H1 (cell line): ENCODE measurements around the gene CRACDL. TPM values are rescaled to one million over a fixed set of nuclear protein-coding genes. Genes with fewer than 3 reads are reported as not detected.
A peak's percentile ranks its signal among the peaks of the same experiment; 100 is the strongest.

Experiments used
- CTCF ChIA-PET: fragments of 300-600 bp; sonication (Branson Sonifier 250); formaldehyde crosslinking; loops from one replicate; lab custom pipeline; 2021; ENCODE audit not compliant: partially characterized antibody; lab: Charles Lee
- POLR2A ChIA-PET: fragments of 300-600 bp; sonication (Branson Sonifier 250); formaldehyde crosslinking; loops from one replicate; lab custom pipeline; 2021; ENCODE audit warnings: inconsistent platforms; ENCODE audit not compliant: partially characterized antibody; lab: Charles Lee
- DNase-seq, 2 experiments: peaks; one replicate each; pipeline versions ENCODE4 v3.0.0 to v3.0.0-alpha.2; 2010 to 2022; ENCODE audit warnings: low spot score in 2 of 2, low read depth in 1 of 2, mixed read lengths in 1 of 2
- FAIRE-seq: peaks from 2 replicates; lab custom pipeline; 2011; peaks lifted over from hg19 to GRCh38; lab: Jason Lieb, UNC
- H2AFZ ChIP-seq: 2 replicates; pipeline ENCODE4 v1.8.1; 2012; ENCODE audit warnings: low read length, inconsistent platforms
- H2AK5ac ChIP-seq: 2 replicates; pipeline ENCODE4 v1.6.1; 2013; ENCODE audit warnings: low read depth, low read length
- H2BK120ac ChIP-seq: replicated peaks from 2 replicates; pipeline ENCODE3; 2013; ENCODE audit warnings: low read depth, low read length, inconsistent platforms
- H2BK12ac ChIP-seq: 2 replicates; pipeline ENCODE4 v1.6.1; 2013; ENCODE audit warnings: low read depth, low read length
- H2BK15ac ChIP-seq: 2 replicates; pipeline ENCODE4 v1.6.1; 2013; ENCODE audit warnings: low read length
- H2BK20ac ChIP-seq: 2 replicates; pipeline ENCODE4 v1.6.1; 2013; ENCODE audit warnings: low read length
- H2BK5ac ChIP-seq: 2 replicates; pipeline ENCODE4 v1.6.1; 2013; ENCODE audit warnings: low read depth, low read length
- H3K14ac ChIP-seq: 2 replicates; pipeline ENCODE4 v1.6.1; 2013; ENCODE audit warnings: inconsistent platforms; ENCODE audit not compliant: insufficient read length
- H3K18ac ChIP-seq: 2 replicates; pipeline ENCODE4 v1.6.1; 2013; ENCODE audit warnings: low read length; ENCODE audit errors: extremely low read depth
- H3K23ac ChIP-seq: 2 replicates; pipeline ENCODE4 v1.6.1; 2013; ENCODE audit warnings: inconsistent platforms; ENCODE audit not compliant: insufficient read length
- H3K23me2 ChIP-seq: 2 replicates; pipeline ENCODE4 v1.6.1; 2013; ENCODE audit warnings: low read depth, low read length
- H3K27ac ChIP-seq: 2 replicates; pipeline ENCODE4 v1.6.1; 2011; ENCODE audit warnings: low read depth, low read length, inconsistent platforms
- H3K27me3 ChIP-seq, 4 experiments: replicated peaks in 1 of 4; 1 replicate in 1 of 4; 2 replicates in 3 of 4; pipeline versions ENCODE4 v1.6.1 to v1.8.1; 2011 to 2013; ENCODE audit warnings: low read length in 3 of 4, mild to moderate bottlenecking in 3 of 4, inconsistent platforms in 2 of 4, mixed read lengths in 2 of 4, moderate library complexity in 1 of 4; ENCODE audit not compliant: control insufficient read depth in 3 of 4, insufficient read depth in 3 of 4; ENCODE audit errors: extremely low read depth in 1 of 4
- H3K36me3 ChIP-seq, 4 experiments: 2 replicates each; pipeline versions ENCODE4 v1.6.1 to v1.8.1; 2011 to 2013; ENCODE audit warnings: mild to moderate bottlenecking in 4 of 4, low read length in 3 of 4, moderate library complexity in 2 of 4, control low read depth in 1 of 4, inconsistent platforms in 1 of 4; ENCODE audit not compliant: insufficient read depth in 4 of 4, control insufficient read depth in 2 of 4
- H3K4ac ChIP-seq: replicated peaks from 2 replicates; pipeline ENCODE3; 2013; ENCODE audit warnings: low read length, low read depth, mixed read lengths, inconsistent platforms; ENCODE audit not compliant: insufficient read length
- H3K4me1 ChIP-seq, 4 experiments: replicated peaks in 1 of 4; 1 replicate in 1 of 4; 2 replicates in 3 of 4; pipeline versions ENCODE4 v1.6.1 to v1.8.1; 2011 to 2013; ENCODE audit warnings: low read length in 3 of 4, inconsistent platforms in 2 of 4, mixed read lengths in 1 of 4; ENCODE audit not compliant: insufficient read depth in 4 of 4, control insufficient read depth in 3 of 4
- H3K4me2 ChIP-seq, 2 experiments: 2 replicates each; pipeline versions ENCODE4 v1.6.1 to v1.8.1; 2011 to 2013; ENCODE audit warnings: low read depth in 2 of 2, low read length in 2 of 2, control low read depth in 1 of 2, inconsistent platforms in 1 of 2, mild to moderate bottlenecking in 1 of 2; ENCODE audit not compliant: insufficient read depth in 1 of 2
- H3K4me3 ChIP-seq, 4 experiments: fragments of 200-600, 300-600 bp in 1 of 4; sonication (generic), shearing (Covaris generic), sonication (Bioruptor Twin) in 1 of 4; 2 replicates each; pipeline versions ENCODE4 v1.5.1 to v1.8.1; 2011 to 2016; ENCODE audit warnings: low read length in 4 of 4, low read depth in 3 of 4, control low read depth in 2 of 4, inconsistent platforms in 2 of 4, mild to moderate bottlenecking in 2 of 4, mixed read lengths in 1 of 4, moderate library complexity in 1 of 4; ENCODE audit not compliant: insufficient read depth in 2 of 4; ENCODE audit errors: extremely low read depth in 1 of 4
- H3K56ac ChIP-seq: replicated peaks from 2 replicates; pipeline ENCODE3; 2013; ENCODE audit warnings: low read depth, mild to moderate bottlenecking, mixed read lengths, low read length, inconsistent platforms; ENCODE audit not compliant: insufficient read length
- H3K79me1 ChIP-seq: 2 replicates; pipeline ENCODE4 v1.6.1; 2013; ENCODE audit warnings: low read depth, low read length, control low read depth
- H3K79me2 ChIP-seq, 2 experiments: 2 replicates each; pipeline versions ENCODE4 v1.6.1 to v1.8.1; 2012 to 2013; ENCODE audit warnings: low read length in 2 of 2, mild to moderate bottlenecking in 2 of 2, inconsistent platforms in 1 of 2; ENCODE audit not compliant: insufficient read depth in 2 of 2, control insufficient read depth in 1 of 2
- H3K9ac ChIP-seq, 4 experiments: replicated peaks in 1 of 4; 1 replicate in 1 of 4; 2 replicates in 3 of 4; pipeline versions ENCODE4 v1.6.1 to v1.8.1; 2011 to 2013; ENCODE audit warnings: low read depth in 3 of 4, low read length in 3 of 4, control low read depth in 2 of 4, mild to moderate bottlenecking in 2 of 4, moderate library complexity in 2 of 4, inconsistent platforms in 1 of 4; ENCODE audit errors: extremely low read depth in 1 of 4
- H3K9me3 ChIP-seq, 2 experiments: 2 replicates each; pipeline versions ENCODE4 v1.6.1 to v1.8.1; 2012 to 2013; ENCODE audit warnings: mild to moderate bottlenecking in 2 of 2, moderate library complexity in 2 of 2, control low read depth in 1 of 2, inconsistent platforms in 1 of 2, low read depth in 1 of 2, low read length in 1 of 2, mixed read lengths in 1 of 2; ENCODE audit not compliant: insufficient read depth in 2 of 2
- H4K20me1 ChIP-seq, 2 experiments: replicated peaks in 1 of 2; 2 replicates each; pipeline versions ENCODE3 to v1.8.1; 2011 to 2013; ENCODE audit warnings: inconsistent platforms in 2 of 2, low read length in 2 of 2, mild to moderate bottlenecking in 1 of 2; ENCODE audit not compliant: insufficient read depth in 2 of 2, control insufficient read depth in 1 of 2
- H4K5ac ChIP-seq: 2 replicates; pipeline ENCODE4 v1.6.1; 2013; ENCODE audit warnings: low read length, low read depth, mixed read lengths, inconsistent platforms; ENCODE audit not compliant: insufficient read length
- H4K8ac ChIP-seq: 2 replicates; pipeline ENCODE4 v1.8.0; 2013; ENCODE audit warnings: mild to moderate bottlenecking, moderate library complexity, low read length, inconsistent platforms; ENCODE audit not compliant: insufficient read depth; ENCODE audit errors: extremely low read depth
- H4K91ac ChIP-seq: replicated peaks from 2 replicates; pipeline ENCODE3; 2013; ENCODE audit warnings: low read length, mixed read lengths, inconsistent platforms; ENCODE audit not compliant: insufficient read length
- WGBS, 2 experiments: shearing (Covaris generic) in 1 of 2; methylation state at CpG; one replicate each; pipeline versions ENCODE4 v1.1.6 to v1.1.7; 2013 to 2015; ENCODE audit warnings: low lambda C conversion rate in 2 of 2, mixed read lengths in 2 of 2, inconsistent platforms in 1 of 2, low coverage in 1 of 2, missing lambda C conversion rate in 1 of 2; ENCODE audit not compliant: insufficient replicate concordance in 2 of 2, insufficient coverage in 1 of 2, insufficient read length in 1 of 2; ENCODE audit errors: extremely low coverage in 1 of 2, missing lambda C conversion rate in 1 of 2; 5-methylcytosine and 5-hydroxymethylcytosine counted together
- polyA plus RNA-seq, 7 experiments: library from polyadenylated mRNA; depleted of rRNA in 3 of 7; stranded (reverse) in 5 of 7; unstranded in 2 of 7; fragments of >200 nt in 5 of 7; fragments of 200-250 nt in 2 of 7; gene quantifications; 1 replicate in 5 of 7; 2 replicates in 1 of 7; 4 replicates in 1 of 7; pipeline versions ENCODE4 v1.2.1 to v1.2.3, GENCODE V29; 2011 to 2013; ENCODE audit warnings: missing spikeins in 2 of 7, mixed read lengths in 2 of 7
- total RNA-seq: library from RNA; stranded (reverse); fragmentation: NEBNext Ultra II Directional; extraction: Animal tissue kit (Norgen Biotek cat#: 25700); gene quantifications from 2 replicates; pipeline ENCODE4 v1.2.1, GENCODE V29; 2021

CRACDL gene
- total and polyA plus RNA-seq, 2 of the 8 experiments (the other 6 are each of a cell fraction or from before 2014, with no cell fraction given): 0.07 to 0.38 TPM

- H2BK15ac ChIP-seq: no peak overlapping the region
- no peak overlapping the region for H2AK5ac ChIP-seq
- ChIA-PET POLR2A (no interaction called here), CTCF (interaction anchor here (0.7 to 3.6 kb wide), 11 partner anchors 9 to 233 kb away, joined by 3 to 29 read pairs (median 3); partner anchors contain the start of genes COA5 and UNC50)
- FAIRE-seq: no peak
- H3K4me1 ChIP-seq: peaks cover 0 to 2% (median 0%) of the 10 kb centered on the region in 4 experiments; a peak in 1 of 7 replicates
- no peaks in the 10 kb centered on the region for H3K9me3 ChIP-seq
- H3K36me3 ChIP-seq: no peaks in the 10 kb centered on the region
- H4K91ac ChIP-seq: no peak overlapping the region
- H2BK120ac ChIP-seq: no peak overlapping the region
- no peak overlapping the region for H3K4me3 ChIP-seq
- no peaks in the 10 kb centered on the region for H3K79me1 ChIP-seq
- H4K5ac ChIP-seq: no peak overlapping the region
- H3K79me2 ChIP-seq: no peaks in the 10 kb centered on the region
- H3K56ac ChIP-seq: no peak overlapping the region
- no peak overlapping the region for H3K14ac ChIP-seq
- H3K23ac ChIP-seq: no peak overlapping the region
- no peak overlapping the region for H3K18ac ChIP-seq
- H3K27me3 ChIP-seq: no peaks in the 10 kb centered on the region; a peak in 1 of 7 replicates
- 94% methylated on average over 10 of the region's 10 CpGs; no CpG with 5 or more reads in 1 of the 2 experiments for WGBS, 2 experiments
- H2BK5ac ChIP-seq: no peak overlapping the region
- H4K8ac ChIP-seq: no peak overlapping the region
- no peak overlapping the region for H3K4me2 ChIP-seq
- H2AFZ ChIP-seq: 0 out of 2 replicates have a peak overlapping the region, but pooled peaks have one; percentile 57
- no peaks in the 10 kb centered on the region for H3K23me2 ChIP-seq
- H3K27ac ChIP-seq: no peak overlapping the region
- DNase-seq: no peak
- H4K20me1 ChIP-seq: no peaks in the 10 kb centered on the region
- no peak overlapping the region for H2BK12ac ChIP-seq
- H3K9ac ChIP-seq: no peak overlapping the region
- H2BK20ac ChIP-seq: no peak overlapping the region
- H3K4ac ChIP-seq: no peak overlapping the region
Measured at GRCh38 chr2:98835831-98836385, 100.1 kb downstream of the CRACDL start.
